H9 (cell line): ENCODE measurements around the gene CFAP43. TPM values are rescaled to one million over a fixed set of nuclear protein-coding genes. Genes with fewer than 3 reads are reported as not detected.

Experiments
- DNase-seq: peaks from one replicate; pipeline ENCODE4 v3.0.0-alpha.2; 2017
- H2AFZ ChIP-seq: one replicate; pipeline ENCODE4 v1.6.1; 2013; ENCODE audit warnings: mild to moderate bottlenecking, low read length, control low read depth, moderate library complexity
- H2AK5ac ChIP-seq: 2 replicates; pipeline ENCODE4 v1.6.1; 2013; ENCODE audit warnings: low read length, control low read depth, mixed read lengths; ENCODE audit not compliant: insufficient read length
- H2BK120ac ChIP-seq: one replicate; pipeline ENCODE4 v1.6.1; 2013; ENCODE audit warnings: low read depth, mild to moderate bottlenecking, low read length, control low read depth, inconsistent platforms; ENCODE audit not compliant: poor library complexity, severe bottlenecking
- H2BK12ac ChIP-seq: 2 replicates; pipeline ENCODE4 v1.6.1; 2013; ENCODE audit warnings: low read length, control low read depth, mixed read lengths, low read depth; ENCODE audit not compliant: insufficient read length
- H2BK15ac ChIP-seq: 2 replicates; pipeline ENCODE4 v1.6.1; 2013; ENCODE audit warnings: low read depth, low read length, control low read depth
- H2BK20ac ChIP-seq: one replicate; pipeline ENCODE4 v1.6.1; 2013; ENCODE audit warnings: low read depth, mild to moderate bottlenecking, low read length, control low read depth, inconsistent platforms; ENCODE audit not compliant: poor library complexity, severe bottlenecking
- H2BK5ac ChIP-seq: 2 replicates; pipeline ENCODE4 v1.6.1; 2013; ENCODE audit warnings: low read length, control low read depth, mixed read lengths; ENCODE audit not compliant: insufficient read length
- H3K14ac ChIP-seq: 2 replicates; pipeline ENCODE4 v1.6.1; 2013; ENCODE audit warnings: low read length, control low read depth; ENCODE audit not compliant: insufficient read depth
- H3K18ac ChIP-seq: 2 replicates; pipeline ENCODE4 v1.6.1; 2013; ENCODE audit warnings: low read depth, mild to moderate bottlenecking, mixed read lengths, low read length, control low read depth; ENCODE audit not compliant: insufficient read length
- H3K23ac ChIP-seq: 2 replicates; pipeline ENCODE4 v1.6.1; 2013; ENCODE audit warnings: low read length, control low read depth, mixed read lengths, low read depth; ENCODE audit not compliant: insufficient read length
- H3K23me2 ChIP-seq: 2 replicates; pipeline ENCODE4 v1.6.1; 2013; ENCODE audit warnings: low read depth, mild to moderate bottlenecking, mixed read lengths, low read length, control low read depth; ENCODE audit not compliant: insufficient read length, poor library complexity, severe bottlenecking
- H3K27ac ChIP-seq: 2 replicates; pipeline ENCODE4 v1.5.1; 2013; ENCODE audit warnings: low read length, control low read depth, mixed read lengths, low read depth; ENCODE audit not compliant: insufficient read length
- H3K27me3 ChIP-seq: 2 replicates; pipeline ENCODE4 v1.6.1; 2013; ENCODE audit warnings: low read length, control low read depth, inconsistent platforms; ENCODE audit not compliant: insufficient read depth
- H3K4ac ChIP-seq: 2 replicates; pipeline ENCODE4 v1.6.1; 2013; ENCODE audit warnings: low read depth, mild to moderate bottlenecking, control low read depth, inconsistent platforms, low read length, moderate library complexity
- H3K4me1 ChIP-seq: 2 replicates; pipeline ENCODE4 v1.6.1; 2013; ENCODE audit warnings: low read length, control low read depth, inconsistent platforms; ENCODE audit not compliant: insufficient read depth
- H3K4me2 ChIP-seq: 2 replicates; pipeline ENCODE4 v1.6.1; 2013; ENCODE audit warnings: low read length, control low read depth, mixed read lengths; ENCODE audit not compliant: insufficient read length, insufficient read depth
- H3K56ac ChIP-seq: 2 replicates; pipeline ENCODE4 v1.6.1; 2013; ENCODE audit warnings: low read depth, mild to moderate bottlenecking, mixed read lengths, low read length, control low read depth; ENCODE audit not compliant: insufficient read length
- H3K79me1 ChIP-seq: 2 replicates; pipeline ENCODE4 v1.6.1; 2013; ENCODE audit warnings: low read depth, mild to moderate bottlenecking, moderate library complexity, low read length, control low read depth, inconsistent platforms; ENCODE audit not compliant: insufficient read depth, poor library complexity, severe bottlenecking
- H3K79me2 ChIP-seq: 2 replicates; pipeline ENCODE4 v1.6.1; 2013; ENCODE audit warnings: low read length, control low read depth, inconsistent platforms; ENCODE audit not compliant: insufficient read depth
- H3K9ac ChIP-seq: 2 replicates; pipeline ENCODE4 v1.6.1; 2013; ENCODE audit warnings: low read length, control low read depth, mixed read lengths; ENCODE audit not compliant: insufficient read length; ENCODE audit errors: extremely low read depth
- H3K9me3 ChIP-seq: one replicate; pipeline ENCODE4 v1.6.1; 2013; ENCODE audit warnings: low read depth, low read length, inconsistent platforms; ENCODE audit not compliant: control insufficient read depth
- H3T11ph ChIP-seq: one replicate; pipeline ENCODE4 v1.6.1; 2013; ENCODE audit warnings: mild to moderate bottlenecking, low read length, control low read depth, inconsistent platforms
- H4K20me1 ChIP-seq: one replicate; pipeline ENCODE4 v1.6.1; 2013; ENCODE audit not compliant: control insufficient read depth, insufficient read length, insufficient read depth
- H4K5ac ChIP-seq: 2 replicates; pipeline ENCODE4 v1.6.1; 2013; ENCODE audit warnings: low read depth, mild to moderate bottlenecking, mixed read lengths, low read length, control low read depth; ENCODE audit not compliant: insufficient read length
- H4K8ac ChIP-seq: replicated peaks from 2 replicates; pipeline ENCODE4 v1.6.1; 2013; ENCODE audit warnings: low read length, control low read depth, mixed read lengths, low read depth; ENCODE audit not compliant: insufficient read length
- H4K91ac ChIP-seq: 2 replicates; pipeline ENCODE4 v1.6.1; 2013; ENCODE audit warnings: low read depth, mild to moderate bottlenecking, moderate library complexity, mixed read lengths, low read length, control low read depth; ENCODE audit not compliant: insufficient read length
- H3K27ac Mint-ChIP-seq, 3 experiments: 2 replicates in 2 of 3; 3 replicates in 1 of 3; pipeline ENCODE4 v1.8.0; 2020 to 2021; ENCODE audit warnings: mixed read lengths in 3 of 3, mild to moderate bottlenecking in 1 of 3, moderate library complexity in 1 of 3
- H3K27me3 Mint-ChIP-seq: 2 replicates; pipeline ENCODE4 v1.8.0; 2021; ENCODE audit warnings: low read depth, mild to moderate bottlenecking, moderate library complexity, mixed read lengths
- H3K36me3 Mint-ChIP-seq, 3 experiments: 2 replicates in 2 of 3; 3 replicates in 1 of 3; pipeline ENCODE4 v1.8.0; 2020 to 2021; ENCODE audit warnings: low read depth in 3 of 3, mixed read lengths in 3 of 3; ENCODE audit not compliant: insufficient read depth in 1 of 3
- H3K4me1 Mint-ChIP-seq, 2 experiments: 2 replicates each; pipeline ENCODE4 v1.8.0; 2020; ENCODE audit warnings: mixed read lengths in 2 of 2
- H3K4me3 Mint-ChIP-seq, 2 experiments: 2 replicates in 1 of 2; 3 replicates in 1 of 2; pipeline ENCODE4 v1.8.0; 2020 to 2021; ENCODE audit warnings: mild to moderate bottlenecking in 2 of 2, mixed read lengths in 2 of 2, moderate library complexity in 1 of 2
- H3K9me3 Mint-ChIP-seq, 2 experiments: 2 replicates in 1 of 2; 3 replicates in 1 of 2; pipeline ENCODE4 v1.8.0; 2020; ENCODE audit warnings: mild to moderate bottlenecking in 2 of 2, mixed read lengths in 2 of 2, moderate library complexity in 1 of 2
- CTCF ChIP-seq: fragments of 200-600 bp; sonication (generic); conservative IDR thresholded peaks from 3 replicates; pipeline ENCODE4 v1.8.0; 2021; ENCODE audit warnings: antibody characterized with exemption, mild to moderate bottlenecking
- WGBS: extraction: QIAGEN DNeasy Blood & Tissue Kit; methylation state at CpG from one replicate; pipeline ENCODE4 v1.1.7; 2013; ENCODE audit warnings: missing lambda C conversion rate, low lambda C conversion rate, mixed read lengths; ENCODE audit not compliant: insufficient read length; ENCODE audit errors: extremely low coverage; 5-methylcytosine and 5-hydroxymethylcytosine counted together
- total RNA-seq: library from RNA; stranded (reverse); gene quantifications from 2 replicates; pipeline ENCODE4 v1.2.1, GENCODE V29; 2021

CFAP43 gene
- total RNA-seq, 1 experiment from 2014 or later = 0.26 TPM

- Histone ChIP-seq H2BK120ac (no peak overlapping the region), H2AFZ (no peak overlapping the region), H4K91ac (no peak overlapping the region), H4K8ac (no peak overlapping the region), H3K9me3 (no peaks in the 10 kb centered on the region), H4K5ac (no peak overlapping the region), H3K79me1 (no peaks in the 10 kb centered on the region), H3K27me3 (no peaks in the 10 kb centered on the region), H3T11ph (no peak overlapping the region), H3K23ac (no peak overlapping the region), H3K4ac (no peak overlapping the region), H2BK5ac (no peak overlapping the region), H3K4me2 (no peak overlapping the region), H2BK15ac (no peak overlapping the region), H3K4me1 (no peaks in the 10 kb centered on the region; the same call in 1 of the 2 replicates), H3K27ac (no peak overlapping the region), H3K23me2 (no peaks in the 10 kb centered on the region), H3K79me2 (no peaks in the 10 kb centered on the region), H2AK5ac (no peak overlapping the region), H4K20me1 (no peaks in the 10 kb centered on the region), H2BK20ac (no peak overlapping the region), H3K9ac (no peak overlapping the region), H3K14ac (no peak overlapping the region), H2BK12ac (no peak overlapping the region), H3K56ac (no peak overlapping the region), H3K18ac (no peak overlapping the region)
- H3K4me1 Mint-ChIP-seq = peaks cover 6 to 14% of the 10 kb centered on the region in 2 experiments
- no peak overlapping the region for H3K4me3 Mint-ChIP-seq
- H3K27me3 Mint-ChIP-seq = peaks cover 3% of the 10 kb centered on the region; the same call in 1 of the 2 replicates
- H3K27ac Mint-ChIP-seq = no peak overlapping the region
- no peaks in the 10 kb centered on the region for H3K9me3 Mint-ChIP-seq
- H3K36me3 Mint-ChIP-seq = no peaks in the 10 kb centered on the region
- WGBS = no CpG with 5 or more reads among the region's 2 CpGs
- TF ChIP-seq CTCF = no peak
- no peak for DNase-seq
These were observed 127.2 kb downstream of the CFAP43 start for GRCh38 chr10:104104926-104105325.
